ENCODE data around the gene MYH10. TPM values are rescaled to one million over a fixed set of nuclear protein-coding genes. Genes with fewer than 3 reads are reported as not detected.

Gene MYH10
- total RNA-seq, 2 donors from 2014 or later = 48.6 to 56.6 TPM

DNA sequence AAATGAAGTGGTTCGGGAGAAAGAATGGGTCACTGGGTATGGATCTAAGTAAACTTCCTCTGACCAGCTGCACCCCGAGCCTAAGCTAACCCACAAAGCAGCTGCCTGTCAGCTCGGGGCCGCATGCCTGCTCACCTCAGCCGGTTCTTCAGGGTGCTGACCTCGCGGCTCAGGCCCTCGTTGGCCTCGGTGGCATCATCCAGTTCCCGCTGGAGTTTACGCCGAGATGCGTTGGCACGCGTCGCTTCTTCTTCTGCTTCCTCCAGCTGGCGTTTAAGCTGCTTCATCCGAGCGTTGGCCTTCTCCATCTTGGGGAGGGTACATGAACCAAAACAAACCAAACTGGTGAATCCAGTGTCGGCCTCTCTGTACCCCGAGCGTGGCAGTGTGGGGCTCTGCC is 153.8 kb downstream of the MYH10 start:
- 88% methylated on average over 22 of the region's 22 CpGs for WGBS
- TF ChIP-seq POLR2AphosphoS5 (IDR thresholded peaks at IDR 0.05) = no peak
- TF ChIP-seq POLR2A (IDR thresholded peaks at IDR 0.05) = no peak
- TF ChIP-seq, protein P1, sequence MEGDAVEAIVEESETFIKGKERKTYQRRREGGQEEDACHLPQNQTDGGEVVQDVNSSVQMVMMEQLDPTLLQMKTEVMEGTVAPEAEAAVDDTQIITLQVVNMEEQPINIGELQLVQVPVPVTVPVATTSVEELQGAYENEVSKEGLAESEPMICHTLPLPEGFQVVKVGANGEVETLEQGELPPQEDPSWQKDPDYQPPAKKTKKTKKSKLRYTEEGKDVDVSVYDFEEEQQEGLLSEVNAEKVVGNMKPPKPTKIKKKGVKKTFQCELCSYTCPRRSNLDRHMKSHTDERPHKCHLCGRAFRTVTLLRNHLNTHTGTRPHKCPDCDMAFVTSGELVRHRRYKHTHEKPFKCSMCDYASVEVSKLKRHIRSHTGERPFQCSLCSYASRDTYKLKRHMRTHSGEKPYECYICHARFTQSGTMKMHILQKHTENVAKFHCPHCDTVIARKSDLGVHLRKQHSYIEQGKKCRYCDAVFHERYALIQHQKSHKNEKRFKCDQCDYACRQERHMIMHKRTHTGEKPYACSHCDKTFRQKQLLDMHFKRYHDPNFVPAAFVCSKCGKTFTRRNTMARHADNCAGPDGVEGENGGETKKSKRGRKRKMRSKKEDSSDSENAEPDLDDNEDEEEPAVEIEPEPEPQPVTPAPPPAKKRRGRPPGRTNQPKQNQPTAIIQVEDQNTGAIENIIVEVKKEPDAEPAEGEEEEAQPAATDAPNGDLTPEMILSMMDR (IDR thresholded peaks at IDR 0.05) = no peak
- Histone ChIP-seq H3K36me3 (peaks cover 4 to 16% of the 10 kb centered on the region in 2 donors), H3K9me3 (no peaks in the 10 kb centered on the region), H3K4me3 (no peak overlapping the region), H3K27ac (no peak overlapping the region), H3K4me1 (replicated peaks) (no peaks in the 10 kb centered on the region), H3K27me3 (replicated peaks; ENCODE audit: insufficient read depth) (no peaks in the 10 kb centered on the region)
- intact Hi-C loops (cut with DNase I) = no loop called here
- no peak for DNase-seq (ENCODE audit: low spot score)

- Histone ChIP-seq H3K4me1 (replicated peaks) (no peaks in the 10 kb centered on the region), H3K4me3 (no peak overlapping the region), H3K27ac (no peak overlapping the region), H3K27me3 (replicated peaks; ENCODE audit: insufficient read depth) (no peaks in the 10 kb centered on the region), H3K36me3 (peaks cover 4 to 16% of the 10 kb centered on the region in 2 donors), H3K9me3 (no peaks in the 10 kb centered on the region)
- no peak for DNase-seq (ENCODE audit: low spot score)
- intact Hi-C loops (cut with DNase I) = no loop called here
- TF ChIP-seq POLR2A (IDR thresholded peaks at IDR 0.05) (no peak), POLR2AphosphoS5 (IDR thresholded peaks at IDR 0.05) (no peak)
- TF ChIP-seq, protein P1 (IDR thresholded peaks at IDR 0.05) = no peak
- 83% methylated on average over 16 of the region's 16 CpGs for WGBS
Measured at GRCh38 chr17:8475781-8476180, 154.7 kb downstream of the MYH10 start.

GRCh38 chr17:8475227-8475626 is 155.3 kb downstream of the MYH10 start:
- no peaks in the 10 kb centered on the region for H3K9me3 ChIP-seq
- peaks cover 4 to 14% of the 10 kb centered on the region in 2 donors for H3K36me3 ChIP-seq
- DNase-seq (ENCODE audit: low spot score) = no peak
- no peaks in the 10 kb centered on the region for H3K27me3 ChIP-seq (replicated peaks; ENCODE audit: insufficient read depth)
- WGBS = 95% methylated on average over 9 of the region's 9 CpGs
- no peak overlapping the region for H3K27ac ChIP-seq
- intact Hi-C loops (cut with DNase I) = no loop called here
- TF ChIP-seq, protein P1 (IDR thresholded peaks at IDR 0.05) = no peak
- peaks cover 1% of the 10 kb centered on the region for H3K4me1 ChIP-seq (replicated peaks)
- no peak overlapping the region for H3K4me3 ChIP-seq

- Histone ChIP-seq H3K36me3 (peaks cover 4 to 11% of the 10 kb centered on the region in 2 donors), H3K4me1 (replicated peaks) (peaks cover 5% of the 10 kb centered on the region), H3K27me3 (replicated peaks; ENCODE audit: insufficient read depth) (no peaks in the 10 kb centered on the region), H3K9me3 (no peaks in the 10 kb centered on the region), H3K27ac (no peak overlapping the region), H3K4me3 (no peak overlapping the region)
- WGBS = 83% methylated on average over 15 of the region's 15 CpGs
- intact Hi-C loops (cut with DNase I) = no loop called here
- no peak for DNase-seq (ENCODE audit: low spot score)
- TF ChIP-seq, protein P1 (IDR thresholded peaks at IDR 0.05) = no peak
- TF ChIP-seq POLR2A (IDR thresholded peaks at IDR 0.05) (no peak), POLR2AphosphoS5 (IDR thresholded peaks at IDR 0.05) (no peak)
Measured at GRCh38 chr17:8474826-8475225, 155.7 kb downstream of the MYH10 start.

GRCh38 chr17:8473451-8474192 is 156.9 kb downstream of the MYH10 start:
- Histone ChIP-seq H3K9me3 (no peaks in the 10 kb centered on the region), H3K27ac (no peak overlapping the region), H3K27me3 (replicated peaks; ENCODE audit: insufficient read depth) (no peaks in the 10 kb centered on the region), H3K4me1 (replicated peaks) (peaks cover 5% of the 10 kb centered on the region), H3K4me3 (no peak overlapping the region), H3K36me3 (peaks cover 4 to 11% of the 10 kb centered on the region in 2 donors)
- no peak for DNase-seq (ENCODE audit: low spot score)
- TF ChIP-seq POLR2A (IDR thresholded peaks at IDR 0.05) (no peak), POLR2AphosphoS5 (IDR thresholded peaks at IDR 0.05) (no peak)
- TF ChIP-seq, protein P1 (IDR thresholded peaks at IDR 0.05) = no peak
- WGBS = 88% methylated on average over 13 of the region's 13 CpGs
- intact Hi-C loops (cut with DNase I) = no loop called here
